ENCODE results near the gene CRYBG1.

Gene CRYBG1

DNA sequence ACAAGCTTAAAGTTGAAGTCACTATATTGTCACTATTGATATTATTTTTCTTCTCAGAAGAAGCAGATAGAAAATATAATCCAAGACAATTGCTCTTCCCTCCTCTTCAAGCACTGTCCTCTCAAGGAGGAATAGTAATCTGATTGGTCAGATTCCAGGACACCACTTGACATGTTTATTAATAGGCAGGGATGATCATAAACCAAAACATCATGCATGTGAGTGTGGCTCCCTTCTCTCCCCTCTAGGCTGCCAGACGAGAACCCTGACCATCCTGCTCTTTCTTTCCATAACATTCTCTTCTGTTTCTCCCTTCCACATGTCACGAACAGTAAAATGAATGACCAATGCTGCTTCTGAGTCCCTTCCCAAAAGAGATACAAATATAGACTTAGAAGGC, 42.5 kb upstream of the CRYBG1 start:
- H3K4me1 ChIP-seq (ENCODE audit: insufficient read depth, low read length, poor library complexity, severe bottlenecking): peaks cover 64% of the 10 kb centered on the region
- H3K4me3 ChIP-seq (ENCODE audit: low read length, poor library complexity, severe bottlenecking): peak overlapping the region; percentile 36
- no peak overlapping the region for H2AFZ ChIP-seq (ENCODE audit: low read length)
- H4K20me1 ChIP-seq (ENCODE audit: insufficient read depth, low read length, poor library complexity, severe bottlenecking): peaks cover 59% of the 10 kb centered on the region
- TF ChIP-seq EZH2phosphoT487 (IDR thresholded peaks at IDR 0.05; ENCODE audit: borderline replicate concordance): no peak
- TF ChIP-seq, protein P1, sequence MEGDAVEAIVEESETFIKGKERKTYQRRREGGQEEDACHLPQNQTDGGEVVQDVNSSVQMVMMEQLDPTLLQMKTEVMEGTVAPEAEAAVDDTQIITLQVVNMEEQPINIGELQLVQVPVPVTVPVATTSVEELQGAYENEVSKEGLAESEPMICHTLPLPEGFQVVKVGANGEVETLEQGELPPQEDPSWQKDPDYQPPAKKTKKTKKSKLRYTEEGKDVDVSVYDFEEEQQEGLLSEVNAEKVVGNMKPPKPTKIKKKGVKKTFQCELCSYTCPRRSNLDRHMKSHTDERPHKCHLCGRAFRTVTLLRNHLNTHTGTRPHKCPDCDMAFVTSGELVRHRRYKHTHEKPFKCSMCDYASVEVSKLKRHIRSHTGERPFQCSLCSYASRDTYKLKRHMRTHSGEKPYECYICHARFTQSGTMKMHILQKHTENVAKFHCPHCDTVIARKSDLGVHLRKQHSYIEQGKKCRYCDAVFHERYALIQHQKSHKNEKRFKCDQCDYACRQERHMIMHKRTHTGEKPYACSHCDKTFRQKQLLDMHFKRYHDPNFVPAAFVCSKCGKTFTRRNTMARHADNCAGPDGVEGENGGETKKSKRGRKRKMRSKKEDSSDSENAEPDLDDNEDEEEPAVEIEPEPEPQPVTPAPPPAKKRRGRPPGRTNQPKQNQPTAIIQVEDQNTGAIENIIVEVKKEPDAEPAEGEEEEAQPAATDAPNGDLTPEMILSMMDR (conservative IDR thresholded peaks at IDR 0.05; ENCODE audit: low read length): no peak
- H3K9me2 ChIP-seq (replicated peaks; ENCODE audit: low read depth, low read length): no peaks in the 10 kb centered on the region
- H3K36me3 ChIP-seq (ENCODE audit: insufficient read depth, low read length): peaks cover 9% of the 10 kb centered on the region
- H3K9me3 ChIP-seq (ENCODE audit: insufficient read depth, low read depth, low read length): no peaks in the 10 kb centered on the region
- no peak overlapping the region for H3K9ac ChIP-seq (ENCODE audit: low read depth, low read length, poor library complexity, severe bottlenecking)
- H3K79me2 ChIP-seq (ENCODE audit: insufficient read depth, low read length): peaks cover 87% of the 10 kb centered on the region
- no peaks in the 10 kb centered on the region for H3F3A ChIP-seq (ENCODE audit: low read depth)
- H3K4me2 ChIP-seq (ENCODE audit: low read depth, low read length, poor library complexity, severe bottlenecking): peak overlapping the region; percentile 94
- no peaks in the 10 kb centered on the region for H3K27me3 ChIP-seq (ENCODE audit: insufficient read depth, low read length, poor library complexity, severe bottlenecking)

DNA sequence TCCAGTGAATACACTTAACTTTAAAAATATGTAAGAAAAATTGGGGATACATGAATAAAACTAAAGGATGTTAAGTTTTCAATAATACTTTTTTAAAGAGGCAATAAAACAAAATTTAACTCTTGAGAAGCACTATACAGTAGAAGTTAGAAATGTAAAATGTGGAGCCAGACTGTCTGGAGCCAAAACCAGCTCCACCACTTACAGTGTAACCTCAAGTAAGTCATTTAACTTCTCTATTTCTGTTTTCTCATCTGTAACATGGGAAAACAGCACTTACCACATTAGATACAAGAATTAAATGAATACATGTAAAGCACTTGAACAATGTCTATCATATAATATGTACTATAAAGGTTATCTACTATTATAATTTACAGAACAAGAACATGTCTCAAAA, 41.7 kb upstream of the CRYBG1 start:
- H3K27me3 ChIP-seq (ENCODE audit: insufficient read depth, low read length, poor library complexity, severe bottlenecking): no peaks in the 10 kb centered on the region
- peaks cover 92% of the 10 kb centered on the region for H3K79me2 ChIP-seq (ENCODE audit: insufficient read depth, low read length)
- peaks cover 67% of the 10 kb centered on the region for H3K4me1 ChIP-seq (ENCODE audit: insufficient read depth, low read length, poor library complexity, severe bottlenecking)
- H3K4me3 ChIP-seq (ENCODE audit: low read length, poor library complexity, severe bottlenecking): peak overlapping the region; percentile 45
- peak overlapping the region; percentile 14 for H3K9ac ChIP-seq (ENCODE audit: low read depth, low read length, poor library complexity, severe bottlenecking)
- peaks cover 59% of the 10 kb centered on the region for H4K20me1 ChIP-seq (ENCODE audit: insufficient read depth, low read length, poor library complexity, severe bottlenecking)
- peaks cover 8% of the 10 kb centered on the region for H3K36me3 ChIP-seq (ENCODE audit: insufficient read depth, low read length)
- no peaks in the 10 kb centered on the region for H3K9me3 ChIP-seq (ENCODE audit: insufficient read depth, low read depth, low read length)
- TF ChIP-seq, protein P1 (conservative IDR thresholded peaks at IDR 0.05; ENCODE audit: low read length): no peak
- TF ChIP-seq EZH2phosphoT487 (IDR thresholded peaks at IDR 0.05; ENCODE audit: borderline replicate concordance): no peak
- no peaks in the 10 kb centered on the region for H3K9me2 ChIP-seq (replicated peaks; ENCODE audit: low read depth, low read length)
- H3F3A ChIP-seq (ENCODE audit: low read depth): no peaks in the 10 kb centered on the region
- H2AFZ ChIP-seq (ENCODE audit: low read length): no peak overlapping the region
- peak overlapping the region; percentile 94 for H3K4me2 ChIP-seq (ENCODE audit: low read depth, low read length, poor library complexity, severe bottlenecking)

DNA sequence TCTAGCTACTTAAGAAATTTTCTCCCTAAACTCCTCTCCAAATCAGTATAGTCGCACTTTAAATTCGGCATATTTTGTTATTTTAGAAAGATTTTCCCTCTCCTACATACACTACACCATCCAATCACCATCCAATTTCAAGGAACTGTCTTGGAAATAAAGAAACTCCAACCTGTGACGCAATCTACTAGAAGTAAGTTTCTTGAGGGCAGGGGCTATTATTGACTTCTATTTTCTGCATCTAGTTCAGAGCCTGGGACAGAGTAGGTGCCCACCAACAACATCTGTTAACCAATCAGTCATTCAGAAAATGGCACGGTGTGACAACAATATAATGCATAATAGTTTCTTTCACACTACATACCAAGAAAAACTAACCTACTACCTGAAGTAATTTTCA, 38.6 kb upstream of the CRYBG1 start:
- Histone ChIP-seq H4K20me1 (ENCODE audit: insufficient read depth, low read length, poor library complexity, severe bottlenecking) (peaks cover 65% of the 10 kb centered on the region), H3K9me3 (ENCODE audit: insufficient read depth, low read depth, low read length) (no peaks in the 10 kb centered on the region), H3K27me3 (ENCODE audit: insufficient read depth, low read length, poor library complexity, severe bottlenecking) (no peaks in the 10 kb centered on the region)

More for the DNA sequence above, 38.6 kb upstream of the CRYBG1 start:
- Histone ChIP-seq H3K36me3 (ENCODE audit: insufficient read depth, low read length) (no peaks in the 10 kb centered on the region), H3K9me2 (replicated peaks; ENCODE audit: low read depth, low read length) (no peaks in the 10 kb centered on the region), H3K79me2 (ENCODE audit: insufficient read depth, low read length) (peaks cover 83% of the 10 kb centered on the region), H3K9ac (ENCODE audit: low read depth, low read length, poor library complexity, severe bottlenecking) (no peak overlapping the region), H3F3A (ENCODE audit: low read depth) (no peaks in the 10 kb centered on the region), H3K4me2 (ENCODE audit: low read depth, low read length, poor library complexity, severe bottlenecking) (peak overlapping the region; percentile 94), H3K4me1 (ENCODE audit: insufficient read depth, low read length, poor library complexity, severe bottlenecking) (peaks cover 70% of the 10 kb centered on the region), H3K4me3 (ENCODE audit: low read length, poor library complexity, severe bottlenecking) (peak overlapping the region; percentile 88), H2AFZ (ENCODE audit: low read length) (no peak overlapping the region)
- TF ChIP-seq, protein P1 (conservative IDR thresholded peaks at IDR 0.05; ENCODE audit: low read length): no peak
- no peak for TF ChIP-seq EZH2phosphoT487 (IDR thresholded peaks at IDR 0.05; ENCODE audit: borderline replicate concordance)

Data from Loucy (cell line).